ENCODE results near the gene TBC1D24.
A peak's percentile ranks its signal among the peaks of the same experiment; 100 is the strongest.

The TBC1D24 gene

DNA sequence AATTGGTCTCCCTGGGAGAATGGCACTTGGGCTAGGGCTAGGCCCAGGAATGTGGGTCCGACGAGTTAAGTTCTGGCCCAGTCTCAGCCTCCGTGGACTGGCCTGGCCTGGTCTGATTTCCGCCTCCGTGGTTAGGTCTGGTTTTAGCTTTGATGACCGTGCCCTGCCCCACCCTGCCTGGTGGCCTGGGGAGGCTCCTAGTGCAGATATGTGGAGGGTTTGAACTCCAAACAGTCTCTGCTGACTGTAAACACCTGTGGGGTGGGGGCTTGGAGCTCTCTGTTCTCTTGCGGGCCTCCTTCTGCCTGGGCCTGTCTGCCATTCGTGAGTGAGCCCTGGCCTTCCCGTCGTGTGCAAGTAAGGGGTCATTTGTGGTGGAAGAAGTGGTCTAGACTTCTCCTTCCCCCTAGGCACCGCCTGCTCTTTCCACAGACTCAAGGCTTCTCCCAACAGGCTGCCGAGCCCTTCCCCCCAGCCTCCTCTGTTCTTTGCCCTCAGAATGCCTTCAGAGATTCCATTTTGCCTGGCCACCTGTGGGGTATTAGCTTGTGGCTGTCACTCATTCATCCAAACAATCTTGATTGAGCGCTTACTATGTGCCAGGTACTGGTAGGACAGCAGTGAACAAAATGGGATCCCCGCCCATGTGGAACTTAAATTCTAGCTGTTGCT, 40.4 kb downstream of the TBC1D24 start:
- no peaks in the 10 kb centered on the region for H3K27me3 ChIP-seq (ENCODE audit: insufficient read depth, low read length)
- peak overlapping the region; percentile 41; the same call in 1 of the 2 replicates for H3K27ac ChIP-seq (ENCODE audit: low read depth, low read length)
- H3K4me1 ChIP-seq (ENCODE audit: insufficient read depth, low read length) = peaks cover 27% of the 10 kb centered on the region; the same call in 1 of the 2 replicates
- 0 out of 2 replicates have a peak, but pooled peaks cover 3% of the 10 kb centered on the region for H3K36me3 ChIP-seq (ENCODE audit: insufficient read depth, low read length)
- H3K9ac ChIP-seq (ENCODE audit: low read depth, low read length) = peak overlapping the region; percentile 80
- peak overlapping the region; percentile 89 for H3K4me3 ChIP-seq (ENCODE audit: low read length)
- WGBS = 62% methylated on average over 13 of the region's 14 CpGs
- no peaks in the 10 kb centered on the region for H3K9me3 ChIP-seq (ENCODE audit: insufficient read depth, low read depth, low read length)

GRCh38 chr16:2516391-2517240, 41.7 kb downstream of the TBC1D24 start:
- WGBS = 89% methylated on average over 11 of the region's 11 CpGs
- H3K27me3 ChIP-seq (ENCODE audit: insufficient read depth, low read length) = no peaks in the 10 kb centered on the region
- H3K27ac ChIP-seq (ENCODE audit: low read depth, low read length) = no peak overlapping the region
- H3K9ac ChIP-seq (ENCODE audit: low read depth, low read length) = 0 out of 2 replicates have a peak overlapping the region, but pooled peaks have one; percentile 14
- H3K4me3 ChIP-seq (ENCODE audit: low read length) = no peak overlapping the region
- no peaks in the 10 kb centered on the region for H3K9me3 ChIP-seq (ENCODE audit: insufficient read depth, low read depth, low read length)
- 0 out of 2 replicates have a peak, but pooled peaks cover 3% of the 10 kb centered on the region for H3K36me3 ChIP-seq (ENCODE audit: insufficient read depth, low read length)
- peaks cover 25% of the 10 kb centered on the region; the same call in 1 of the 2 replicates for H3K4me1 ChIP-seq (ENCODE audit: insufficient read depth, low read length)

DNA sequence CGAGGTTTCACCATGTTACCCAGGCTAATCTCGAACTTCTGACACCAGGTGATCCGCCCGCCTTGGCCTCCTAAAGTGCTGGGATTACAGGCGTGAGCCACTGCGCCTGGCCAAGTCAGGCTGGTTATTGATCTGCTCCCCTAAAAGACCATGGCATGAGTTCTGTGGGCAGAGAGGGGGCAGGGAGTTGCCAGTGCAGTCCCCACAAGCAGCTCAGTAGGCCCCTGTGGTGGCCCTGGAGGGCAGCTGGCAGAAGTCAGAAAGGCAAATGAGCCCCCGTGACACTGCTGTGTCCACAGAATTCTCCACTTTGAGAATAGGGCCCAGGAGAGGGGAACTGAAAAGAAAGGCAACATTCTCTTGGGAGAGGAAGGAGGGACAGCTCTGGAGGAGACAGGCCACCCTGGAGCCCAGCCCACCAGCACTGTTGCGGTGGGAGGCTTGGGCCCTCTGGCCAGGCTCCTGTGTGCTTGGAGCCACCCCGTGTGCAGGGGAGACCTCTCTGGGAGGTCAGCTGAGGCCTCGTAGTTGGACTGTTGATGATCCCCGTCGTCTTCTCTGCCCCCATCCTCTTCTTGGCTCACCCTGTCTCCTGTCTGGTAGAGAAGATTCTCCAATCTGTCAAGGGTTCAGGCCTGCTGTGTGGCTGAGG, 43.2 kb downstream of the TBC1D24 start:
- no peaks in the 10 kb centered on the region for H3K27me3 ChIP-seq (ENCODE audit: insufficient read depth, low read length)
- H3K36me3 ChIP-seq (ENCODE audit: insufficient read depth, low read length) = peaks cover 9% of the 10 kb centered on the region
- peaks cover 16% of the 10 kb centered on the region; the same call in 1 of the 2 replicates for H3K4me1 ChIP-seq (ENCODE audit: insufficient read depth, low read length)
- no peak overlapping the region for H3K4me3 ChIP-seq (ENCODE audit: low read length)
- WGBS = 93% methylated on average over 12 of the region's 12 CpGs
- no peaks in the 10 kb centered on the region for H3K9me3 ChIP-seq (ENCODE audit: insufficient read depth, low read depth, low read length)
- H3K9ac ChIP-seq (ENCODE audit: low read depth, low read length) = no peak overlapping the region
- no peak overlapping the region for H3K27ac ChIP-seq (ENCODE audit: low read depth, low read length)

GRCh38 chr16:2518823-2519710, 44.1 kb downstream of the TBC1D24 start:
- Histone ChIP-seq H3K27ac (ENCODE audit: low read depth, low read length) (no peak overlapping the region; the same call in 1 of the 2 replicates), H3K36me3 (ENCODE audit: insufficient read depth, low read length) (peaks cover 19% of the 10 kb centered on the region), H3K27me3 (ENCODE audit: insufficient read depth, low read length) (no peaks in the 10 kb centered on the region), H3K4me1 (ENCODE audit: insufficient read depth, low read length) (peaks cover 16% of the 10 kb centered on the region; the same call in 1 of the 2 replicates), H3K9ac (ENCODE audit: low read depth, low read length) (no peak overlapping the region), H3K9me3 (ENCODE audit: insufficient read depth, low read depth, low read length) (no peaks in the 10 kb centered on the region), H3K4me3 (ENCODE audit: low read length) (no peak overlapping the region)
- WGBS = 93% methylated on average over 39 of the region's 39 CpGs

DNA sequence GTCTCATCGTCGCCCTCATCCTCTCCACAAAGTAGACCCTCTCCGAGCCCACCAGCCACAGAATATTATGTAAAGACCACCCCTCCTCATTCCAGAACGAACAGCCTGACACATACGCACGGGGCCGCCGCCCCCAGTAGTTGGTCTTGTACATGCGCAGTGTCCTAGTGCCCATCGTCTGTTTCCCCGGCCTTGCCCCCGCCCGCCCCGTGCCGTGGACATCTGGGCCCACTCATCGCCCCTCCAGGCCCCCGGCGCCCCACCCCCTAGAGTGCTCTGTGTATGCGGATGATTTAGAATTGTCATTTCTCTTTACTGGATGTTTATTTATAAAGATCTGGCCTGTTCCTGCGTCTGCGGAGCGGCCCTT, 44.8 kb downstream of the TBC1D24 start:
- Histone ChIP-seq H3K27ac (ENCODE audit: low read depth, low read length) (peak overlapping the region; percentile 45; the same call in 1 of the 2 replicates), H3K36me3 (ENCODE audit: insufficient read depth, low read length) (peaks cover 25% of the 10 kb centered on the region), H3K9ac (ENCODE audit: low read depth, low read length) (no peak overlapping the region), H3K4me1 (ENCODE audit: insufficient read depth, low read length) (peaks cover 16% of the 10 kb centered on the region; the same call in 1 of the 2 replicates), H3K27me3 (ENCODE audit: insufficient read depth, low read length) (no peaks in the 10 kb centered on the region), H3K9me3 (ENCODE audit: insufficient read depth, low read depth, low read length) (no peaks in the 10 kb centered on the region), H3K4me3 (ENCODE audit: low read length) (peak overlapping the region; percentile 70)
- 81% methylated on average over 22 of the region's 22 CpGs for WGBS

DNA sequence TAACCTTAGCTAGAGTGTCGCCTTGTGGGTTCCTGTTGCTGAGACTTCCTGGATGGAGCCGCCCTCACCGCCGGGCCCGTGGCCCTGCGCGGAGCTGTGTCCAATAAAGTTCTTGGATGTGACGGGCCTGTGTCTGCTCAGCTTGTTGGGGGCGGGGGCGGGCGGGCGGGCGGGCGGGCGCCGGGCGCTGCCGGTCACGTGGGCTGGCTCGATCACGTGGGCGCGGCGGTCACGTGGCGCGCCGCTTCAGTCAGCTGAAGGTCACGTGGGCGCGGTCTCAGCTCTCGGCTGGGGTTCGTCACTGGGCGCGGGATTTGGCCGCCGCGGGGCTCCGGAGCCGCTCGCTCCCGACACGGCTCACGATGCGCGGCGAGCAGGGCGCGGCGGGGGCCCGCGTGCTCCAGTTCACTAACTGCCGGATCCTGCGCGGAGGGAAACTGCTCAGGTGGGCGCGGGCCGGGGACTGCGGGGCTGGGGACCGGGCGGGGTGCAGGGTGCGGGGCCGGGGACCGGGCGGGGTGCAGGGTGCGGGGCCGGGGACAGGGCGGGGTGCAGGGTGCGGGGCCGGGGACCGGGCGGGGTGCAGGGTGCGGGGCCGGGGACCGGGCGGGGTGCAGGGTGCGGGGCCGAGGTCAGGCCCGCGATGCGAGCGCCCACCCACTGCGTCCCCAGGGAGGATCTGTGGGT, 45.3 kb downstream of the TBC1D24 start, which contains the start of gene AMDHD2:
AMDHD2 (plus strand) TSS at position 275 of the 687 bp plus-strand sequence; CDS start at position 363, 88 bp downstream.
- WGBS = under 1% methylated on average over 81 of the region's 83 CpGs
- H3K27ac ChIP-seq (ENCODE audit: low read depth, low read length) = peak within 1 kb of the TSS; percentile 62; the same call in 1 of the 2 replicates
- peaks cover 11% of the 10 kb centered on the region; the same call in 1 of the 2 replicates for H3K4me1 ChIP-seq (ENCODE audit: insufficient read depth, low read length)
- peak within 1 kb of the TSS; percentile 88 for H3K9ac ChIP-seq (ENCODE audit: low read depth, low read length)
- peak within 1 kb of the TSS; percentile 70 for H3K4me3 ChIP-seq (ENCODE audit: low read length)
- peaks cover 30% of the 10 kb centered on the region for H3K36me3 ChIP-seq (ENCODE audit: insufficient read depth, low read length)
- no peaks in the 10 kb centered on the region for H3K9me3 ChIP-seq (ENCODE audit: insufficient read depth, low read depth, low read length)
- no peaks in the 10 kb centered on the region for H3K27me3 ChIP-seq (ENCODE audit: insufficient read depth, low read length)

GRCh38 chr16:2520784-2521531, 46.0 kb downstream of the TBC1D24 start:
- Histone ChIP-seq H3K9me3 (ENCODE audit: insufficient read depth, low read depth, low read length) (no peaks in the 10 kb centered on the region), H3K27ac (ENCODE audit: low read depth, low read length) (no peak overlapping the region), H3K9ac (ENCODE audit: low read depth, low read length) (peak overlapping the region; percentile 88), H3K4me1 (ENCODE audit: insufficient read depth, low read length) (peaks cover 4% of the 10 kb centered on the region; the same call in 1 of the 2 replicates), H3K36me3 (ENCODE audit: insufficient read depth, low read length) (peaks cover 30% of the 10 kb centered on the region), H3K27me3 (ENCODE audit: insufficient read depth, low read length) (no peaks in the 10 kb centered on the region), H3K4me3 (ENCODE audit: low read length) (peak overlapping the region; percentile 70)
- 20% methylated on average over 41 of the region's 41 CpGs for WGBS

GRCh38 chr16:2523801-2524231, 48.9 kb downstream of the TBC1D24 start:
- Histone ChIP-seq H3K4me3 (ENCODE audit: low read length) (no peak overlapping the region), H3K9me3 (ENCODE audit: insufficient read depth, low read depth, low read length) (no peaks in the 10 kb centered on the region), H3K27ac (ENCODE audit: low read depth, low read length) (no peak overlapping the region), H3K9ac (ENCODE audit: low read depth, low read length) (no peak overlapping the region), H3K4me1 (ENCODE audit: insufficient read depth, low read length) (no peaks in the 10 kb centered on the region), H3K27me3 (ENCODE audit: insufficient read depth, low read length) (no peaks in the 10 kb centered on the region), H3K36me3 (ENCODE audit: insufficient read depth, low read length) (peaks cover 55% of the 10 kb centered on the region)
- WGBS = 93% methylated on average over 6 of the region's 6 CpGs

GRCh38 chr16:2524339-2524938, 49.5 kb downstream of the TBC1D24 start:
- Histone ChIP-seq H3K4me3 (ENCODE audit: low read length) (no peak overlapping the region), H3K27me3 (ENCODE audit: insufficient read depth, low read length) (no peaks in the 10 kb centered on the region), H3K4me1 (ENCODE audit: insufficient read depth, low read length) (no peaks in the 10 kb centered on the region), H3K36me3 (ENCODE audit: insufficient read depth, low read length) (peaks cover 57% of the 10 kb centered on the region), H3K9ac (ENCODE audit: low read depth, low read length) (no peak overlapping the region), H3K9me3 (ENCODE audit: insufficient read depth, low read depth, low read length) (no peaks in the 10 kb centered on the region), H3K27ac (ENCODE audit: low read depth, low read length) (no peak overlapping the region)
- 91% methylated on average over 9 of the region's 9 CpGs for WGBS
